Activated T-helper 17 cell treated with anti-CD3 and anti-CD28 coated beads, Interleukin-2, amount 50 U/mL, for 72 hours (primary cell): ENCODE data around the gene AGER. TPM values are rescaled to one million over a fixed set of nuclear protein-coding genes. Genes with fewer than 3 reads are reported as not detected.
"Not testable (repeated sequence)": the region's sequence is repeated elsewhere in the genome, so short reads cannot be mapped to it uniquely, and the experiment has no call there.

ENCODE experiments used
- ATAC-seq: fragments of 150-1000 bp; cut with Tn5 transposase; replicated peaks from 2 replicates; pipeline ENCODE4 v1.10.0; 2021; ENCODE audit warnings: mild to moderate bottlenecking, moderate library complexity
- H3K27ac Mint-ChIP-seq: one replicate; pipeline ENCODE4 v1.8.0; 2022; ENCODE audit warnings: mixed read lengths
- H3K27me3 Mint-ChIP-seq: one replicate; pipeline ENCODE4 v1.8.0; 2022; ENCODE audit warnings: mixed read lengths
- H3K36me3 Mint-ChIP-seq: one replicate; pipeline ENCODE4 v1.8.0; 2022; ENCODE audit warnings: low read depth, mild to moderate bottlenecking, mixed read lengths
- H3K4me1 Mint-ChIP-seq: one replicate; pipeline ENCODE4 v1.8.0; 2022; ENCODE audit warnings: mixed read lengths
- H3K4me3 Mint-ChIP-seq: one replicate; pipeline ENCODE4 v1.8.0; 2022; ENCODE audit warnings: mild to moderate bottlenecking, mixed read lengths
- H3K9me3 Mint-ChIP-seq: one replicate; pipeline ENCODE4 v1.8.0; 2022; ENCODE audit warnings: mixed read lengths
- total RNA-seq, 2 donors: library from RNA; stranded (reverse); gene quantifications; one replicate each; pipeline ENCODE4 v1.2.3, GENCODE V29; 2022

Gene AGER
- total RNA-seq, 2 donors from 2014 or later: 19.3 to 50.2 TPM

DNA sequence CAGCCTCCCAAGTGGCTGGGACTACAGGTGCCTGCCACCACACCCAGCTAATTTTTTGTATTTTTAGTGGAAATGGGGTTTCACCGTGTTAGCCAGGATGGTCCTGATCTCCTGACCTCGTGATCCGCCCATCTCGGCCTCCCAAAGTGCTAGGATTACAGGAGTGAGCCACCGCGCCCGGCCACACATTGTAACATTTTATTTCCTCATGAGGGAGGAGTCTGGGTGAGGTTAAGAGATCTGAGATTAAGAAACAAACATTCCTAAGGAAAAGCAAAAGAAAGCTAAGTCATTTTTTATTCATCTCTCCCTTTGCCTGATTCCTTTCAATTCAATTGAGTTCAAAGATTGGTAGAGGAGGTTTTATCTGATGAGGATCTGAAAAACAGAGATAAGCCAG, 39.8 kb downstream of the AGER start:
- H3K9me3 Mint-ChIP-seq, H3K4me1 Mint-ChIP-seq, H3K4me3 Mint-ChIP-seq, ATAC-seq, H3K36me3 Mint-ChIP-seq, H3K27ac Mint-ChIP-seq: not testable (repeated sequence)
- H3K27me3 Mint-ChIP-seq: peaks cover 26% of the 10 kb centered on the region

DNA sequence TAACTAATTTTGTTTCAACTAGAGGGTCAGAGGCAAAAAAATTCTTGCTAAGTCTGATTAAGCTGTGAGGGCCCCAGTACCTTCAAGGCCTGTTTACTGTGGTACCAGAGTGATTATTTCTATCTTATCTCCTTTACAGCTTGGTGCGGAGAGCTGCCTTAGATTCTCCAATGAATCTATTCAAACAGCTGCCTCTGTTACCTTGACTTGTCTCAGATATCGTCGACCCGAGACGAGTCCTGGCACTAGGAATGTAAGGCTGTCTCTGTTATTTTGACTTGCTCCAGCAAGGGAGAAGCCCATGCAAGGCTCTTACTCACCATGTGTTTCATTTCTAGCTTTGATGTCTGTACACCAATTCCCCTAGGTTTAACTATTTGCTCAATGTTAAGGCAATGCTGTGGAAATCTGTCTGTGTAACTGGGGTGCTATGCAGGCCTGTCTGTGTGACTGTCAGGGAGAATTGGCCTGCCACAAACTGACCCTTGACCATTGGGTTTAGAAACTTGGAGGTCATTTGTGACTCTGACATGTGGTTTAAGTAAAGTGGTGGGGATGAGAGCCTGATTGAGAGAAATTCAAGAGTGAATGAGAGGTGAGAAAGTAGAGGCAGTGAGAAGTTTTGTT, 43.5 kb downstream of the AGER start:
- H3K36me3 Mint-ChIP-seq: no peaks in the 10 kb centered on the region
- no peak for ATAC-seq
- H3K4me1 Mint-ChIP-seq: no peaks in the 10 kb centered on the region
- H3K27ac Mint-ChIP-seq: no peak overlapping the region
- H3K27me3 Mint-ChIP-seq: peaks cover 13% of the 10 kb centered on the region
- no peak overlapping the region for H3K4me3 Mint-ChIP-seq
- no peaks in the 10 kb centered on the region for H3K9me3 Mint-ChIP-seq

DNA sequence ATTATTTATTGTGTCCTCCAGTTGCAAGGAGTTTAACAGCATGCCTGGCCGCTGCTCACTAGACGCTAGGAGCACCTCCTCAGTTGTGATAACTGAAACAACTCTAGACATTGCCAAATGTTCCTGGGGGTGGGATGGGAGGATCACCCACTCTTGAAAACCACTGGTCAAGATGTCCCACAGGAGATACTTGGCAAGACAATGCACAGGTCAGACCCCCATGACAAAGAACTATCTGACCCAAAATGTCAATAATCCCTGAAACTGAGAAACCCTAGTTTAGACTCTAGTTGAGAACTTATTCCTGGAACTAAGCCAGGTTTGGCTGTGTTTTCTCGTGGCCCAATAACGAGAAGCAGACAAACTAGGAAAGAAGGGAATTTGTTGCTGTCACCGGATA, 44.5 kb downstream of the AGER start:
- no peak for ATAC-seq
- no peaks in the 10 kb centered on the region for H3K36me3 Mint-ChIP-seq

DNA sequence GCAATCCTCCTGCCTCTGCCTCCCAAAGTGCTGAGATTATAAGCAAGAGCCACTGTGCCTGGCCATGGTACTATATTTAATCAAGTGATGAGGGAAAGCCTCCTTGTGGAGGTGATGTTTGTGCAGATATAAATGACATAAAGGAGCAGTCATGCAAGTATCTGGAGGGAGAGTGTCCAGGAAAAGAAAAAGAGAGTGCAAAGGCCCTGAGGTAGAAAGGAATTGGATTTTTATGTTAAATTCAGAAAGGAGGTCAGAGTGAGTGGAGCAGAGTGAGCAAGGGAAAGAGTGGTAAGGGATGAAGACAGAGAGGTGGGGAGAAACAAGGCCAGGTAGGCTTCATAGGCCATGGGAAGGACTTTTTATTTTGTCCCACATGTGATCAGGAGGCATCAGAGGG, 46.6 kb downstream of the AGER start:
- no peaks in the 10 kb centered on the region for H3K36me3 Mint-ChIP-seq
- no peak overlapping the region for H3K4me3 Mint-ChIP-seq

More for the DNA sequence above, 44.5 kb downstream of the AGER start:
- Mint-ChIP-seq H3K9me3 (no peaks in the 10 kb centered on the region), H3K4me1 (no peaks in the 10 kb centered on the region), H3K27ac (no peak overlapping the region), H3K4me3 (no peak overlapping the region), H3K27me3 (peaks cover 13% of the 10 kb centered on the region)

DNA sequence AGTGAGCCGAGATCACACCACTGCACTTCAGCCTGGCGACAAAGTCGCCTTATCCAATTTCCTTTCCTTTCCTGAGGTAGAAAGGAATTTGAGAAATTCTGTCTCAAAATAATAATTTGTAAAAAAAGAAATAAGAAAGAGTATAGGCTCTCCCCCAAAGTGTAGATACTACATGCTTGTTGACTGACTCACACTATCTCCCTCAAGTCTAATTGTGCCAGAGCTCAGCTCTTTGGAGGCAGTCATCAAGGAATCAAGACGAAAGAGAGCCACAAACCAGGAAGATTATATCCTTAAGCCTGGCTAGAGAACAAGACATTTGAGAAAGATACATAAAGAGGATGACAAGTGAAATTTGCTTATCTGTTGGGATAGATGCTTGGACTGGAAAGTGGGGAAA, 50.3 kb downstream of the AGER start:
- Mint-ChIP-seq H3K27me3 (peaks cover 3% of the 10 kb centered on the region), H3K36me3 (no peaks in the 10 kb centered on the region), H3K27ac (no peak overlapping the region), H3K9me3 (no peaks in the 10 kb centered on the region), H3K4me3 (no peak overlapping the region), H3K4me1 (no peaks in the 10 kb centered on the region)
- no peak for ATAC-seq

More for the DNA sequence above, 46.6 kb downstream of the AGER start:
- Mint-ChIP-seq H3K27ac (peak overlapping the region; percentile 27), H3K4me1 (no peaks in the 10 kb centered on the region), H3K27me3 (peaks cover 17% of the 10 kb centered on the region), H3K9me3 (no peaks in the 10 kb centered on the region)
- ATAC-seq: no peak

DNA sequence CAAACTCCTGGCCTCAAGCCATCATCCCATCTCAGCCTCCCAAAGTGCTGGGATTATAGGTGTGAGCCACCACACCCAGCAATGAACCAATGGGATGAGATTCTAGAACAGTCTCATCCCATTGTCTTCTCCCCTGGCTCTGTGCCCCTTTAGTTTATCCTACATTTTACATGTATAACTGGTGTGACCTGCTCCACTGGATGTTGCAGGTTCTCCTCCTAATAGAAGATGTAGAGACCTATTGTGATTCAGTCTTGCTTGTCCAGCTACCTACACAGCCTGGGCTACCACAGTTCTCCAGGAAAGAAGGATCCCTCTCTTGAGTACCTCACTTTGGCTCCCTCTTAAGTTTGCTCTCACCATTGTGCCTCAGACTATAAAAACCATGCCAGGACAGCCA, 51.9 kb downstream of the AGER start:
- no peak overlapping the region for H3K27ac Mint-ChIP-seq
- H3K4me1 Mint-ChIP-seq: peaks cover 7% of the 10 kb centered on the region
- H3K36me3 Mint-ChIP-seq: peaks cover 12% of the 10 kb centered on the region
- no peak for ATAC-seq
- H3K27me3 Mint-ChIP-seq: peaks cover 3% of the 10 kb centered on the region
- H3K9me3 Mint-ChIP-seq: no peaks in the 10 kb centered on the region
- peak overlapping the region; percentile 15 for H3K4me3 Mint-ChIP-seq

DNA sequence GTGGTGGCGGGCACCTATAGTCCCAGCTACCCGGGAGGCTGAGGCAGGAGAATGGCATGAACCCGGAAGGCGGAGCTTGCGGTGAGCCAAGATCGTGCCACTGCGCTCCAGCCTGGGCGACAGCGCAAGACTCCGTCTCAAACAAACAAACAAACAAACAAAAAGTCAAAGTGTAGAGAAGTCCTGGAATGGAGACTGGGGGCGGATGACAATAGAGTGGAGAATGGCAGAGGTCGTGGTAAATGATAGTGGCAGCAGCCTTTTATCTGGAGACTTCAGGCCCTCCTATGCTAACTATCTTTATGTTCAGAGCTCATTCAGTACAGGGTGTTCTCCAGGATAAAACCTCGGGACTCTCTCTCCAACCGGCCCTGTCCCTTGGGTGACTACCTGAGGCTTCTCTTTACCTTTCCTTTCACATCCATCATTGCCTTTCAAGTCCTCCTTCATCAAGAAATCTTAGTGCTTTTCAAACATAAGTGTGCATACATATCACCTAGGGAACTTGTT, 52.6 kb downstream of the AGER start:
- peak overlapping the region; percentile 15 for H3K4me3 Mint-ChIP-seq
- H3K27ac Mint-ChIP-seq: no peak overlapping the region
- H3K36me3 Mint-ChIP-seq: peaks cover 19% of the 10 kb centered on the region
- peaks cover 3% of the 10 kb centered on the region for H3K27me3 Mint-ChIP-seq
- H3K4me1 Mint-ChIP-seq: peaks cover 12% of the 10 kb centered on the region
- ATAC-seq: no peak
- H3K9me3 Mint-ChIP-seq: no peaks in the 10 kb centered on the region

Other genes starting within 250 kb of the AGER start
- 1 to 10 TPM in 1 of 2 donors, not detected in 1; 1.5 TPM for gene CFB, start 238.2 kb downstream of the AGER start, total RNA-seq
- 10 to 100 TPM; 50.3 to 63.6 TPM for gene NELFE, start 225.3 kb downstream of the AGER start, total RNA-seq
- gene SKIC2, start 225.1 kb downstream of the AGER start, total RNA-seq: 10 to 100 TPM; 86.5 to 92.9 TPM
- gene DXO, start 212.1 kb downstream of the AGER start, total RNA-seq: 10 to 100 TPM; 14.9 to 16.9 TPM
- 1 to 10 TPM; 6.5 to 6.9 TPM for gene C4A, start 202.2 kb downstream of the AGER start, total RNA-seq
- 1 to 10 TPM; 5.9 to 6.1 TPM for gene C4B, start 169.5 kb downstream of the AGER start, total RNA-seq
- under 1 TPM; 0.16 to 0.91 TPM for gene CYP21A2, start 145.8 kb downstream of the AGER start, total RNA-seq
- gene TNXB, start 74.9 kb downstream of the AGER start, total RNA-seq: 10 to 100 TPM in 1 of 2 donors, 1 to 10 TPM in 1; 7.2 to 26.8 TPM
- 10 to 100 TPM; 73.4 to 99.9 TPM for gene ATF6B, start 56.0 kb downstream of the AGER start, total RNA-seq
- gene FKBPL, start 54.0 kb downstream of the AGER start, total RNA-seq: 1 to 10 TPM; 7.4 to 9.3 TPM
- gene PRRT1, start 32.3 kb downstream of the AGER start, total RNA-seq: under 1 TPM; 0.17 to 0.29 TPM
- gene PPT2, start 30.1 kb downstream of the AGER start, total RNA-seq: 10 to 100 TPM; 10.5 to 18.0 TPM
- 10 to 100 TPM in 1 of 2 donors, 1 to 10 TPM in 1; 6.7 to 10.1 TPM for gene EGFL8, start 19.7 kb downstream of the AGER start, total RNA-seq
- 10 to 100 TPM; 26.8 to 37.5 TPM for gene AGPAT1, start 8.2 kb downstream of the AGER start, total RNA-seq
- gene RNF5, start 5.8 kb downstream of the AGER start, total RNA-seq: 10 to 100 TPM; 46.0 to 64.5 TPM
- 100 to 1,000 TPM in 1 of 2 donors, 10 to 100 TPM in 1; 53.0 to 135 TPM for gene PBX2, start 5.9 kb upstream of the AGER start, total RNA-seq
- 100 to 1,000 TPM; 136 to 227 TPM for gene GPSM3, start 8.4 kb upstream of the AGER start, total RNA-seq
- gene NOTCH4, start 39.8 kb upstream of the AGER start, total RNA-seq: 1 to 10 TPM in 1 of 2 donors, under 1 TPM in 1; 0.73 to 2.3 TPM
- gene TSBP1, start 187.7 kb upstream of the AGER start, total RNA-seq: not detected
- gene BTNL2, start 222.9 kb upstream of the AGER start, total RNA-seq: not detected